Activated CD8-positive, alpha-beta memory T cell treated with anti-CD3 and anti-CD28 coated beads, Interleukin-2, amount 10 ng/mL, durations not matched to agents 7 days and 5 days (primary cell): ENCODE measurements around the gene PNLDC1. TPM values are rescaled to one million over a fixed set of nuclear protein-coding genes. Genes with fewer than 3 reads are reported as not detected.
"Not testable (repeated sequence)": the region's sequence is repeated elsewhere in the genome, so short reads cannot be mapped to it uniquely, and the experiment has no call there.

ENCODE experiments used
- ATAC-seq: fragments of 150-1000 bp; cut with Tn5 transposase; one replicate; pipeline ENCODE4 v1.10.0; 2021; ENCODE audit warnings: moderate library complexity
- CTCF ChIA-PET: fragments of 350-600 bp; sonication (Branson Sonifier 250); formaldehyde crosslinking; loops from one replicate; lab custom pipeline; 2021; ENCODE audit warnings: antibody characterized with exemption; lab: Charles Lee
- DNase-seq: peaks from one replicate; pipeline ENCODE4 v3.0.0-alpha.2; 2020
- H3K27ac Mint-ChIP-seq: one replicate; pipeline ENCODE4 v1.8.0; 2021; ENCODE audit warnings: mild to moderate bottlenecking, mixed read lengths
- H3K27me3 Mint-ChIP-seq: one replicate; pipeline ENCODE4 v1.8.0; 2021; ENCODE audit warnings: mixed read lengths
- H3K36me3 Mint-ChIP-seq: one replicate; pipeline ENCODE4 v1.8.0; 2021; ENCODE audit warnings: mild to moderate bottlenecking, mixed read lengths
- H3K4me1 Mint-ChIP-seq: one replicate; pipeline ENCODE4 v1.8.0; 2021; ENCODE audit warnings: mixed read lengths
- H3K4me3 Mint-ChIP-seq: one replicate; pipeline ENCODE4 v1.8.0; 2021; ENCODE audit warnings: mild to moderate bottlenecking, moderate library complexity, mixed read lengths
- H3K9me3 Mint-ChIP-seq: one replicate; pipeline ENCODE4 v1.8.0; 2022; ENCODE audit warnings: low read depth, mixed read lengths
- total RNA-seq, 2 experiments: library from RNA; stranded (reverse); gene quantifications; one replicate each; pipeline ENCODE4 v1.2.3, GENCODE V29; 2021

PNLDC1 gene
- total RNA-seq, 2 experiments from 2014 or later: 0.75 to 1.4 TPM

DNA sequence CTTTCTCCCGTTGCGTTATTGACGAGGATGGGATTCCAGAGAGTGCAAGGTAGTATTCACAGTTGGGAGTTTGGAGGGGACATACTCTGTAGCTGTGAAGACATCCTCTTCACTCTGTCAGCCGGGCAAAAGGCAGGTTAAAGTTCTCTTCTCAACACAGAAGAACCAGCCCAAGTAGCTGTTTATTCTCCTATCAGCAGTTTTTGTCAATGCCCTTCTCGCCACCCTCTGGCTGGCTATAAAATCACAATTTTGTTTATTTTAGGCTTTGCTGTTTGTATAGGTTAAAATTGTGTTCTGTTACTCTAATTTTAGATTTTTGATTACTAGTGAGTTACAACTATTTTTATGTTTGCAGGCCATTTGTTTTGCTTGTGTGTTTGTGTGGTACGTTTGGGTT lies 52.8 kb downstream of the PNLDC1 start:
- CTCF ChIA-PET: interaction anchor here (1.2 to 1.3 kb wide), 3 partner anchors 10 to 681 kb away, joined by 3 read pairs; no protein-coding TSS in a partner anchor
- no peak overlapping the region for H3K27ac Mint-ChIP-seq
- no peak for DNase-seq
- peaks cover 4% of the 10 kb centered on the region for H3K9me3 Mint-ChIP-seq
- no peaks in the 10 kb centered on the region for H3K36me3 Mint-ChIP-seq
- peaks cover 34% of the 10 kb centered on the region for H3K27me3 Mint-ChIP-seq
- no peak for ATAC-seq
- peaks cover 1% of the 10 kb centered on the region for H3K4me1 Mint-ChIP-seq
- H3K4me3 Mint-ChIP-seq: no peak overlapping the region

DNA sequence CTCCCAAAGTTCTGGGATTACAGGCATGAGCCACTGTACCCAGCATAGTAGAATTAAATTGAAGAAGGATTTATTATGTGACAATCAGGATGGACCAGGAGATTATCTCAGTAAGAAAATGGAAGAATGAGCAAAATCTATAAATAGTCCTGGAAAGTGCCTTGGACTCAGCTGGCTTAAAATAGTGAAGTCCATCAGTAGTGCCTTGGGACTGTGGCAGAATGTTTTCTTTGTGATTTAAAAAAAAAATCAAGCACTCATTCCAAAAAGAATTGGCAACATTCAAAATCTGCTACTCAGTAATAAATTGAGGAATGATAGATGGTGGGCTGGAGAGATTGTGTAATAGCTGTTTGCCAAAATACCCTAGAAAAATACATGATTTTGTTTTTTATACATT lies 53.7 kb downstream of the PNLDC1 start:
- H3K27ac Mint-ChIP-seq: no peak overlapping the region
- CTCF ChIA-PET: interaction anchor here (1.2 to 1.3 kb wide), 2 partner anchors 10 to 680 kb away, joined by 3 read pairs; no protein-coding TSS in a partner anchor
- peaks cover 36% of the 10 kb centered on the region for H3K27me3 Mint-ChIP-seq
- no peak for DNase-seq
- peaks cover 1% of the 10 kb centered on the region for H3K4me1 Mint-ChIP-seq
- no peak for ATAC-seq
- H3K9me3 Mint-ChIP-seq: no peaks in the 10 kb centered on the region
- H3K36me3 Mint-ChIP-seq: no peaks in the 10 kb centered on the region
- H3K4me3 Mint-ChIP-seq: no peak overlapping the region

DNA sequence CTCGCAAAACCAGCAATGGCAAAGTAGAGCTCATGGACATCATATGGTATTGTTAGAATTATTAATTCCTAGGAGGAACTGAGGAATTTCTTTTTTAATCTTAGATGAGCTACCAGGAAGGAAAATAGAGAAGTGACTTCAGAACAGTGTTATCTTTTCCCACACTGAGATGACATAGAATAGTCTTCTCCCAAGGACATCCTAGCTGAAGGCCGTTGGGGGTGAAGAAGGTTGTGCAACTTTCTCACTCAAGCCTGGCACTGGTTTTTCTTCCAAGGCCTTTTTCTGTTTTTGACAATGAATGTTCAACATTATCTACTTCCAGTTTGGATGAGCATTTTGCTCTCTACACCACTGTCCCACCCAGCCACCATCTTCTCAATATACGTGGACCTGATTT lies 54.9 kb downstream of the PNLDC1 start:
- ATAC-seq: no peak
- no peak for DNase-seq
- no peaks in the 10 kb centered on the region for H3K9me3 Mint-ChIP-seq
- H3K36me3 Mint-ChIP-seq: no peaks in the 10 kb centered on the region
- H3K27me3 Mint-ChIP-seq: peaks cover 39% of the 10 kb centered on the region
- no peak overlapping the region for H3K27ac Mint-ChIP-seq
- CTCF ChIA-PET: interaction anchor here (1.0 kb wide), 1 partner anchor 9 kb away, joined by 3 read pairs; no protein-coding TSS in a partner anchor
- H3K4me3 Mint-ChIP-seq: no peak overlapping the region
- peaks cover 1% of the 10 kb centered on the region for H3K4me1 Mint-ChIP-seq

DNA sequence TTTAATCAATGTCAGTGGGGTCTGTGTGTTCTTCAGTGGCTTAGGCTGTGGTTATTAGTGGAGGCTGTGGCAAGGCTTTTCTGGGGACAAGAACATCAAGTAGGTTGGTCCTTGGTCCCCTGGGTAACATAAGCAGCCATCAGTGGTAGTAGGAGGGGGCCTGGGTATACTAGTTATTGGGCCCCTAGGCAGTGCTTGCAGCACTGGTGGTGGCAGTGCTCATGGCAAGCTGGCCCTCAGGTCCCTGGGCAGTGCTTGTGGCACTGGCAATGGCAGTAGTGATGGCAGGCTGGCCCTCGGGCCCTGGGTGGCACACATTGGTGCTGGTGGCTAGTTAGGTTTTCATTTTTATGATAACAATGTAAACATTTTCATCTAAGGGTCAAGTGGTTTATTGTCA lies 58.2 kb downstream of the PNLDC1 start:
- Mint-ChIP-seq H3K27ac (no peak overlapping the region), H3K4me3 (no peak overlapping the region), H3K9me3 (no peaks in the 10 kb centered on the region), H3K36me3 (no peaks in the 10 kb centered on the region), H3K4me1 (peaks cover 10% of the 10 kb centered on the region), H3K27me3 (peaks cover 35% of the 10 kb centered on the region)
- ATAC-seq: no peak
- no peak for DNase-seq
- CTCF ChIA-PET: no interaction called here

DNA sequence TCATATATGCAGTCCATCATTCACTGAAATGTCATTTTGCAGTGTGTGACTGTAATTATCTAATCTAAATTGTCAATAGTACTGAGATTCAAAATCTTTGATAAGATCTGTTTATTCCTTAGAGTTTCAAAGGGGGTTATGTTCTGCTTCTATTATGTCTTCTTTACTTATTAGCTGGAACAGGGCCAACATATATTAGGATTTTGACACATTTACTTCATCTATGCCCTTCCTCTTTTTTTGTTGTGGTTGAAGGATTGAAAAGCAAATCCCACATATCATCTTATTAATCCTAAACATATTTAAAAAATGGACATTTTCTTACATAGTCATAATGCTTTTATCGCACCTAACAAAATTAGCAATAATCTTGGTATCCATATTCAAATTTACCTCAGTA lies 60.4 kb downstream of the PNLDC1 start:
- DNase-seq (no peak), ATAC-seq (no peak)
- peaks cover 27% of the 10 kb centered on the region for H3K27me3 Mint-ChIP-seq
- peaks cover 11% of the 10 kb centered on the region for H3K4me1 Mint-ChIP-seq
- no peaks in the 10 kb centered on the region for H3K36me3 Mint-ChIP-seq
- no peaks in the 10 kb centered on the region for H3K9me3 Mint-ChIP-seq
- H3K27ac Mint-ChIP-seq: no peak overlapping the region
- CTCF ChIA-PET: no interaction called here
- H3K4me3 Mint-ChIP-seq: no peak overlapping the region

DNA sequence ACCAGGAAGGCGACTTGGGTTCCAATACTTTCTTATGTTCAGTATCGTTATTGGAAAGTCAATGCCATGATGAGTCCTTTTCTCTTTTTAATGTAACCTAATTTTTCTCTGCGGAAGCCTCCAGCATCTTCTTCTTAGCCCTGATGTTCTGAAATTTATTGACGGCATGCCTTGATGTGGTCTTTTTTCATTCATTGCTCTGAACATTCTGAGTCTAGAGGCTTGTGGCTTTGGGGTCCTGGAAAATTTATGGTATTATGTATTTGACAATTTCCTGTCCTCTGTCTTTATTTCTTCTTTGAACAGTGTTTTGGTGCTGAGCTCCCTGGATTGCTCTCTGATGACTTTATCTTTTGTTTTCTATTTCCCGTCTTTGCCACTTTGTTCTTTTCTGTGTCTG lies 62.0 kb downstream of the PNLDC1 start:
- Mint-ChIP-seq H3K4me3 (no peak overlapping the region), H3K27ac (no peak overlapping the region)
- CTCF ChIA-PET: interaction anchor here (0.7 to 0.8 kb wide), 2 partner anchors 80 to 672 kb away, joined by 3 read pairs; no protein-coding TSS in a partner anchor

DNA sequence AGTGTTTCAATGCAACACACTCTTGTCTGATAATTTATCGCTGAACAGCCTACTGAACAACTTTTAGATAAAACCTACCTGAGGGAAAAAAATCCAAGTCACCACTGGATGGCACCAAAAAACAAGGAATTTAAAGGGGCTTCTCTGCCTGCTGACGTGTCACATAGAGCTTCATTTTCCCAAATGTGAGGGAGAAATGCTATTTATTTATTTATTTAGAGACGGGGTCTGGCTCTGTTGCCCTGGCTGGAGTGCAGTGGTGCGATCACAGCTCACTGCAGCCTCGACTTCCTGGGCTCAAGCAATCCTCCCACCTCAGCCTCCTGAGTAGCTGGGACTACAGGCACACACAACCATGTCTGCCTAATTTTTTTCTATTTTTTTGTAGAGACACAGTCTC lies 63.3 kb downstream of the PNLDC1 start:
- H3K27me3 Mint-ChIP-seq, H3K27ac Mint-ChIP-seq, H3K4me3 Mint-ChIP-seq, H3K9me3 Mint-ChIP-seq, H3K36me3 Mint-ChIP-seq: not testable (repeated sequence)
- DNase-seq: peak; percentile 49
- peak; percentile 55 for ATAC-seq
- CTCF ChIA-PET: interaction anchor here (0.8 to 1.4 kb wide), 11 partner anchors 9 to 670 kb away, joined by 3 to 6 read pairs (median 3); no protein-coding TSS in a partner anchor
- peaks cover 11% of the 10 kb centered on the region for H3K4me1 Mint-ChIP-seq

More for the DNA sequence above, 62.0 kb downstream of the PNLDC1 start:
- DNase-seq (no peak), ATAC-seq (no peak)
- Mint-ChIP-seq H3K36me3 (no peaks in the 10 kb centered on the region), H3K27me3 (peaks cover 16% of the 10 kb centered on the region), H3K4me1 (peaks cover 11% of the 10 kb centered on the region), H3K9me3 (no peaks in the 10 kb centered on the region)

DNA sequence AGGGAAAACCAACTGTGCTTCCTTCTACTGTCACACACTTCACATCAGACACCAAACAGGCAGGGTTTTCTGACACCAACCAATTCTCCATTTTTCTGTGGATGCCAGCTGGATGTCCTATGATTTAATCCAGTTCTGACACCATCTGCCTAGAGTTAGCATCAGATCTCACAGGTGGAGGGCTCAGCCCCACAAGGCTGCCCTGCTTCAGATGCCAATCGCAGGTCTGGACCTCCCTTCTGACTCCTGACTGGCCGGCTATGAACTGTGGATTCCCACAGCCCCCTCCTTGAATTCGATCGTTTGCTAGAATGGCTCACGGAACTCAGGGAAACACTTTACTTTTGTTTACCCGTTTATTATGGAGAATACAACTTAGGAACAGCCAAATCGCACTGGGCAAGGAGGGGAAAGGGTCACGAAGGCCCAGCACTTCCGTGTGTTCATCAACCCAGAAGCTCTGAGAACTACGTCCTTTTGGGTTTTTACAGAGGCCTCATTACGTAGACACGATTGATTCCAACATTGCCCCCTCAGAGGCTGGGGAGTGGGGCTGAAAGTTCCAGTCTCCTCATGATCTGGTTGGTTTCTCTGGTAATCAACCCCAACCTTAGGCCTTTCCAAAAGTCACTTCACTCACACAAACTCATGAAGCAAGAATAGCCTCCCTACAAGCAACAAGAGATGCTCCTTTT lies 65.3 kb downstream of the PNLDC1 start:
- CTCF ChIA-PET: no interaction called here
- Mint-ChIP-seq H3K36me3 (no peaks in the 10 kb centered on the region), H3K27me3 (peaks cover 7% of the 10 kb centered on the region), H3K27ac (no peak overlapping the region), H3K9me3 (no peaks in the 10 kb centered on the region), H3K4me1 (peaks cover 11% of the 10 kb centered on the region), H3K4me3 (no peak overlapping the region)
- ATAC-seq: no peak
- DNase-seq: no peak

DNA sequence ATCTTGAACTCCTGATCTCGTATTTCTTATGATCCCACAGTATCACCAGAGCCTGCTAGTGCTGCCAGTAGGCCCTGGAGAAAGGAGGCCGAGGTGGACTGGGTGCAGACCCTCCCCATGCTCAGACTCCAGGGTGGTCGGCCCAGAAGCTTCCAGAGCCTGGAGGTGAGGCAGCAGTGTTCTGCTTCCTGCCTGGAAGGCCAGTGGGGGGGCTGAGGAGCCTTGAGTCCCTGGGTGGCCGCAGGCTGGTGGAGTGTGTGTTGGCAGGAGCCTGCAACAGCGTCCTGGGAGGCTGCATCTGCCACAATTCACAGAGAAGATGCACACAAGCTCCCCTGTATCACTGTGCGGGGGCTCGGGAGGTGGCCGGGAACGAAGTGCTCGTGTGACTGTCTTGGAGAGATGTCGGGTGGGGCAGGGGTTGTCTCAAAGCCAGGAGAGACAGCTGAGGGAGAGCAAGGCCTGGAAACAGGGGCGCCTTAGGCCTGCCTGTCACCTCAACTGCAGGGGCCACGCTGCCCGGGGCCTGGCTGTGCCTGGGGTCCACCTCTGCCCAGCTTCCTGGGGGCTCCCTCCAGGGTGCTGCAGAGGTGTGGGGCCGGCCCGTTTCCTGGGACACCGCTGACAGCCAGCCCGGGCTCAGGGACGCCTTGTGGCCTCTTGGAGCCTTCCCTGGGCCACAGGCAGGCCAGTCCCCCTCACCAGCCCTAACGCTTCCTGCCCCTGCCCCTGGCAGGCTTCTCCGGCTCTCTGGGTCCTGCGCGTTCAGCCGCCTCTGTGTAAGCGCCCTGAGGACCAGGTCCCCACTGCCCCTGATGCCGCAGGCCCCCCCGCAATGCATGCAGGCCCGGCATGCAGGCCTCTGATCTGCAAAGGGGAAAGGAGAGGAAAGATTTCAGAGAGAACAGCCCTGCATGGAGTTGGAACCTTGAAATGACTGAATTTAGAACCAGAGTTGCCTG lies 66.5 kb downstream of the PNLDC1 start:
- DNase-seq (no peak), ATAC-seq (no peak)
- peaks cover 5% of the 10 kb centered on the region for H3K27me3 Mint-ChIP-seq
- no peak overlapping the region for H3K27ac Mint-ChIP-seq
- H3K36me3 Mint-ChIP-seq: no peaks in the 10 kb centered on the region
- no peaks in the 10 kb centered on the region for H3K9me3 Mint-ChIP-seq
- peaks cover 11% of the 10 kb centered on the region for H3K4me1 Mint-ChIP-seq
- H3K4me3 Mint-ChIP-seq: no peak overlapping the region
- CTCF ChIA-PET: no interaction called here

Other genes with a start within 250 kb of the PNLDC1 start
- gene SOD2, start 107.0 kb upstream of the PNLDC1 start, total RNA-seq: 10 to 100 TPM; 47.8 to 50.2 TPM
- gene WTAP, start 72.8 kb upstream of the PNLDC1 start, total RNA-seq: 100 to 1,000 TPM; 103 to 128 TPM
- 100 to 1,000 TPM in 1 of 2 experiments, 10 to 100 TPM in 1; 95.4 to 128 TPM for gene ACAT2, start 38.2 kb upstream of the PNLDC1 start, total RNA-seq
- 100 to 1,000 TPM; 239 to 320 TPM for gene TCP1, start 10.7 kb upstream of the PNLDC1 start, total RNA-seq
- 10 to 100 TPM; 74.4 to 87.0 TPM for gene MRPL18, start 9.8 kb upstream of the PNLDC1 start, total RNA-seq
- not detected for gene MAS1, start 90.7 kb downstream of the PNLDC1 start, total RNA-seq
- 10 to 100 TPM; 74.5 to 83.1 TPM for gene IGF2R, start 168.8 kb downstream of the PNLDC1 start, total RNA-seq